ENCODE results near the gene CC2D2B.

DNA sequence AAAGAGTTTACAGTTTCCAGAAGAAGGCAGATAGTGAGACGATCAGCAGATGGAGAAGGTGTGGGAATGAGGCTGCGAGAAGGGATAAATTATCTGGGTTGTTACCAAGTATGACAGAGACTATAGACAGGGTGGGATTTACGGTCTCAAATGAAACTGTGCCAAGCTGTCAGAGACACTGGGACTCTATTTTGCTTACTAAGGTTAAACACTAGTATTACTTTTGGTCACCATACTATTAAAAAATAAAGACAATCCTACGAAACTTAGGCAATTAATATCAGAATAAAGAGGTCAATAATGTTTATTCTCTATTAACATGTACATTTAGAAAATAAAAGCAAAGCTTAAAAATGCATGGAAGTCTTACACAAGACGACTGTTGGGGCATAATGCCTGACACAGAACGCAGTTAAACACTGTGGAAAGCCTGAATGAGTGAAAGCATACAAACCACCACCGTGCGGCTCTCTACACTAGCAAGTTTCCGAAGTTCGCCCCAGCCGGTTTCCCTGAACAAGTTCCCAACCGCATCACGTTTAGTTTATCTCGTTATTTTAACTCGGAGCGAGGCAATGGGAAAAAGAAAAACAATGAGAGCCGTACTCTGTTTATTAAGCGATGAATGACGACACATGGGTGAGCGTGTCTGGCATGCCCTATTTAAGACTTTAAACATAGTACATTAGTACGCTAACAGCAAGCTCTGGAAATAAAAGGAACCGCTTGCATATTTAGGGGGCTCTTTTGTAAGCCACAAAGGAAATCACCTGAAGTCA is 909 bp upstream of the CC2D2B start:
- TF ChIP-seq, protein P1, sequence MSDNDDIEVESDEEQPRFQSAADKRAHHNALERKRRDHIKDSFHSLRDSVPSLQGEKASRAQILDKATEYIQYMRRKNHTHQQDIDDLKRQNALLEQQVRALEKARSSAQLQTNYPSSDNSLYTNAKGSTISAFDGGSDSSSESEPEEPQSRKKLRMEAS (CRISPR knock-in tag; IDR thresholded peaks at IDR 0.05): no peak
- TF ChIP-seq, protein P2, sequence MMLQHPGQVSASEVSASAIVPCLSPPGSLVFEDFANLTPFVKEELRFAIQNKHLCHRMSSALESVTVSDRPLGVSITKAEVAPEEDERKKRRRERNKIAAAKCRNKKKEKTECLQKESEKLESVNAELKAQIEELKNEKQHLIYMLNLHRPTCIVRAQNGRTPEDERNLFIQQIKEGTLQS (CRISPR knock-in tag; conservative IDR thresholded peaks at IDR 0.05): no peak
- TF ChIP-seq NR1H2 (CRISPR knock-in tag; IDR thresholded peaks at IDR 0.05) (no peak), ZNF232 (CRISPR knock-in tag; IDR thresholded peaks at IDR 0.05) (no peak), ELF4 (CRISPR knock-in tag; IDR thresholded peaks at IDR 0.05; ENCODE audit: low read depth) (no peak), NR3C1 (CRISPR knock-in tag; conservative IDR thresholded peaks at IDR 0.05; ENCODE audit: low read depth) (no peak), SP1 (CRISPR knock-in tag; conservative IDR thresholded peaks at IDR 0.05) (no peak), CREM (CRISPR knock-in tag; IDR thresholded peaks at IDR 0.05) (no peak), TEAD1 (CRISPR knock-in tag; IDR thresholded peaks at IDR 0.05) (no peak), IRF2 (CRISPR knock-in tag; IDR thresholded peaks at IDR 0.05; ENCODE audit: borderline replicate concordance, low read depth) (no peak)
- TF ChIP-seq, protein P3, sequence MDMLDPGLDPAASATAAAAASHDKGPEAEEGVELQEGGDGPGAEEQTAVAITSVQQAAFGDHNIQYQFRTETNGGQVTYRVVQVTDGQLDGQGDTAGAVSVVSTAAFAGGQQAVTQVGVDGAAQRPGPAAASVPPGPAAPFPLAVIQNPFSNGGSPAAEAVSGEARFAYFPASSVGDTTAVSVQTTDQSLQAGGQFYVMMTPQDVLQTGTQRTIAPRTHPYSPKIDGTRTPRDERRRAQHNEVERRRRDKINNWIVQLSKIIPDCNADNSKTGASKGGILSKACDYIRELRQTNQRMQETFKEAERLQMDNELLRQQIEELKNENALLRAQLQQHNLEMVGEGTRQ (CRISPR knock-in tag; IDR thresholded peaks at IDR 0.05): no peak
- TF ChIP-seq, protein P4, sequence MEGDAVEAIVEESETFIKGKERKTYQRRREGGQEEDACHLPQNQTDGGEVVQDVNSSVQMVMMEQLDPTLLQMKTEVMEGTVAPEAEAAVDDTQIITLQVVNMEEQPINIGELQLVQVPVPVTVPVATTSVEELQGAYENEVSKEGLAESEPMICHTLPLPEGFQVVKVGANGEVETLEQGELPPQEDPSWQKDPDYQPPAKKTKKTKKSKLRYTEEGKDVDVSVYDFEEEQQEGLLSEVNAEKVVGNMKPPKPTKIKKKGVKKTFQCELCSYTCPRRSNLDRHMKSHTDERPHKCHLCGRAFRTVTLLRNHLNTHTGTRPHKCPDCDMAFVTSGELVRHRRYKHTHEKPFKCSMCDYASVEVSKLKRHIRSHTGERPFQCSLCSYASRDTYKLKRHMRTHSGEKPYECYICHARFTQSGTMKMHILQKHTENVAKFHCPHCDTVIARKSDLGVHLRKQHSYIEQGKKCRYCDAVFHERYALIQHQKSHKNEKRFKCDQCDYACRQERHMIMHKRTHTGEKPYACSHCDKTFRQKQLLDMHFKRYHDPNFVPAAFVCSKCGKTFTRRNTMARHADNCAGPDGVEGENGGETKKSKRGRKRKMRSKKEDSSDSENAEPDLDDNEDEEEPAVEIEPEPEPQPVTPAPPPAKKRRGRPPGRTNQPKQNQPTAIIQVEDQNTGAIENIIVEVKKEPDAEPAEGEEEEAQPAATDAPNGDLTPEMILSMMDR (IDR thresholded peaks at IDR 0.05): no peak
- TF ChIP-seq, protein P5, sequence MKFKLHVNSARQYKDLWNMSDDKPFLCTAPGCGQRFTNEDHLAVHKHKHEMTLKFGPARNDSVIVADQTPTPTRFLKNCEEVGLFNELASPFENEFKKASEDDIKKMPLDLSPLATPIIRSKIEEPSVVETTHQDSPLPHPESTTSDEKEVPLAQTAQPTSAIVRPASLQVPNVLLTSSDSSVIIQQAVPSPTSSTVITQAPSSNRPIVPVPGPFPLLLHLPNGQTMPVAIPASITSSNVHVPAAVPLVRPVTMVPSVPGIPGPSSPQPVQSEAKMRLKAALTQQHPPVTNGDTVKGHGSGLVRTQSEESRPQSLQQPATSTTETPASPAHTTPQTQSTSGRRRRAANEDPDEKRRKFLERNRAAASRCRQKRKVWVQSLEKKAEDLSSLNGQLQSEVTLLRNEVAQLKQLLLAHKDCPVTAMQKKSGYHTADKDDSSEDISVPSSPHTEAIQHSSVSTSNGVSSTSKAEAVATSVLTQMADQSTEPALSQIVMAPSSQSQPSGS (CRISPR knock-in tag; IDR thresholded peaks at IDR 0.05; ENCODE audit: borderline replicate concordance, low read depth): no peak
- TF ChIP-seq, protein P6, sequence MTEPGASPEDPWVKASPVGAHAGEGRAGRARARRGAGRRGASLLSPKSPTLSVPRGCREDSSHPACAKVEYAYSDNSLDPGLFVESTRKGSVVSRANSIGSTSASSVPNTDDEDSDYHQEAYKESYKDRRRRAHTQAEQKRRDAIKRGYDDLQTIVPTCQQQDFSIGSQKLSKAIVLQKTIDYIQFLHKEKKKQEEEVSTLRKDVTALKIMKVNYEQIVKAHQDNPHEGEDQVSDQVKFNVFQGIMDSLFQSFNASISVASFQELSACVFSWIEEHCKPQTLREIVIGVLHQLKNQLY (CRISPR knock-in tag; IDR thresholded peaks at IDR 0.05): no peak

Data from WTC11 (cell line).